ENCODE data around the gene ZNF566.

The ZNF566 gene

GRCh38 chr19:36436531-36436930 lies 52.8 kb downstream of the ZNF566 start:
- no peak for DNase-seq

DNA sequence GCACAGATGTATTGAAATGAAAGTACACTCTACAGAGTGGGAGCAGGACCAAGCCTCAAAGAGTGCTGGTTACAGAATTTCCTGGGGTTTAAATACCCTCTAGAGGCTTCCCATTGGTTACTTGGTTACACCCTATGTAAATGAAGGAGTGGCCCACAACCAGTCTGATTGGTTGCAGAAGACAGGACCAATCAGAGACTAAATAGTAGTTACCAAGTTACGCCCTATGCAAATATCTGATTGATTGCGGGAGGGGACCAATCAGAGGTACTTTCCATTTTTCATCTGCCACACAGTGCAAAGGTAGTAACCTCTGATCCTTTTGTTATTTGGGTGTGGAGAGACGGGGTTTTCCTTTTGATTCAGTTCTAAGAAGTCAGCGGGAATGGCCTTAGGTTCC lies 65.4 kb downstream of the ZNF566 start:
- DNase-seq = no peak

- DNase-seq = no peak
Observed at GRCh38 chr19:36421749-36422481, 67.4 kb downstream of the ZNF566 start.

- DNase-seq = no peak
Observed at GRCh38 chr19:36420961-36421748, 68.2 kb downstream of the ZNF566 start.

DNA sequence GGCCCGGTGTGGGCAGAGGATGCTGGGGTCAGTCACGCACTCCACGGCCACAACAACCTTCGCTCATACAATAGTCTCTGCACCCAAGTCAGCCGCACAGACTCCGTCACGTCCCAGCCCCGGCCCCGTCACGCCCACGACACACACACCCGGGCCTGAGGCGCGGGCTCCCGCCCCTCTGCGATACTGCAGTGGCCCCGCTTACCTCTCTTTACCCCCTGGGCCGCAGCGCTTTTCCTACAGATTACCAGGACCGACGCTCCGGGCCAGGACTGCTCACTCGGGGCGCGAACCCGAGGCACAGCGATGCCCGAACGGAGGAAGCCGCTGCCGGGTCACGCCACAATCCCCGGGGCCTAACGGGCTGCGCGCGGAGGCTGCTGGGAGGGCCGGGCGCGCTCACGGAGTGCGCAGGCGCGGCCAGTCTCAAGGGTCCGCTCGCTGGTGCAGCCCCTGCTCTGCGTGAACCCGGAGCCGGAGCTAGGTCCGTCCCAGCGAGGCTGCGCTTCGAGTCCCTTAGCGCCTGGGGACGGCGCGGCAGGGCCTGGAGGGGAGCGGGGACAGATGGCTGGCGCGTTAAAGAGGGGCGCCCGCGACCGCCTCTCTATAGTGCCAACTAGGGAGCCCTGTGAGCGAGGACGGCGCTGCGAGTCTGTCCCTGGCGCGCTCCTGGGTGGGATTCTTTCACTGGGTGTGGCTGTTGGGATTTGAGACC lies 70.9 kb downstream of the ZNF566 start, which contains the start of gene ZFP82:
TSS of gene ZFP82 (minus strand) at position 358 of the 715 bp plus-strand sequence. CDS start 8,855 bp downstream, outside the sequence.
- DNase-seq = peak; percentile 88 to 90 (median 89)

DNA sequence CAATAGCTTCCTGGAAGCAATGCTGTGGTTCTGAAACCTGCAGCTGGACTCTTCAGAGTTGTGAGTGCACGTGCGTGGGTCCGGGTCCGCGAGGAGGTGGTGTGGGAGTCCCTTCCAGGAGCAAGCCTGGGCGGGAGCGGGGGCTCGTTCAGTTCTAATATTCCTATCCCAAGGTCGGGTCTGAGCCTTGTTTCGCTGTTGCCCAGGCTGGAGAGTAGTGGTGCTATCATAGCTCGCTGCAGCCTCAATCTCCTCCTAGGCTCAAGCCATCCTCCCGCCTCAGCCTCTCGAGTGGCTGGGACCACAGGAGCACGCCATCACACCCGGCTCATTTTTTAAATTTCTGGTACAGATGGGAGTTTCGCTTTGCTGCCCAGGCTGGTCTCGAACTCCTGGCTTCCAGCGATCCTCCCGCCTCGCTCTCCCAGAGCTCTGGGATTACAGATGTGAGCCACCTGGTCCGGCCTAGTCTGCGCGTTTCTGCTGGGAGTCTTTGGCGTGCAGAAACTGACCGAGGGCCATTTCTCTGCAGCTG lies 71.5 kb downstream of the ZNF566 start:
- DNase-seq = no peak

DNA sequence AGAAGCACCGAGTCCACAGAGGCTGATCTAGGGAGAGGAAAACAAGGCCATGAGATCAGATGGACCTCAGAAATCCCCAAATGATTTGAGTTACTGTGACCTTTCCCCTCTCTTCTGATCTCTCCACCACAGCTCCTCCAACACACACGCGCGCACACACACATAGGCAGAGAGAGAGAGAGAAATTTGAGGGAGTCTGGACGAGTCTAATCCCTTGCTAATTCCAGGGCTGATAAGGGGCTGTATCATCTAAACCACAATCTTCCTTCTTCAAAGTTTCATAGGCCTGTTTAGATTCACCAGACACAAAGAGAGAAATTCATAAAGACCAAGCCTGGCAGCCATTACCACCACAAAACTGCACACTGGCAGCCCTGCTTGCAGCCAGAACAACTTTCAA lies 79.5 kb downstream of the ZNF566 start:
- no peak for DNase-seq

GRCh38 chr19:36408101-36408500 lies 81.3 kb downstream of the ZNF566 start:
- no peak for DNase-seq

DNA sequence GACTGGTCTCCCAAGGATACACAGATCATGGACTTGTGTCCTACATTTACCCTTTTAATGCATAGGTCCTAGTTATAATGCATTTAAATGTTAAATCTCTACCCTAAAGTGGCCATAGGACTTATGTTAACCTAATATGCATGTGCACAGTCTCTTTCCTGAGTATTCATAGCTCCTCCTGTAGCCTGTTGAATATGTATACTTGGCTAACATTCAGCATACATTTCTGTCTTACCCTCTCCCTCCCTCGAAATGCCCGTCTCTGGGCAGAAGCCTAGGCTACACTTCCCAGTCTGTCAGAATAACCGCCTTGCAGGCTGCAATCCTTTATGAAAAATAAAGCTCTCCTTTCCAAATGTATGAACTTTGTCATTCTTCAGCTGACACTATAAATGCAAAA lies 84.9 kb downstream of the ZNF566 start:
- DNase-seq = no peak

DNA sequence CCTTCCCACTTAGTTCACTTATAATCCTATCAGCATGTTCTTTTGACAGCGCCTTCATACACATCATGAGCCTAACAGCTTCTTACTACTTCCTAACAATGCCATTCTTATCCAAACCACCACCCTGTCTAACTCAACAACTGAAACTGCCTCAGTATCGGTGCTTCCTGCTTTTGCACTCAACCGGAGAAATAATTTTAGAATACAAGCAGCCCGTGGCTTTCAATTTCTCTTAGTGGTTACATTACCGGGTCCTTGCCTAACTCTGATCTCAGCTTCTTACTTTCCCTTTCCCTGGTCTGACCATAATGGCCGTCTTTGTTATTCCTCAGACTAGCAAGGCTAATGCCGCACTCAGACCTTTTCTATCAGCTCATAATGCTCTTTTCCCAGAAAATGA lies 87.9 kb downstream of the ZNF566 start:
- no peak for DNase-seq

DNA sequence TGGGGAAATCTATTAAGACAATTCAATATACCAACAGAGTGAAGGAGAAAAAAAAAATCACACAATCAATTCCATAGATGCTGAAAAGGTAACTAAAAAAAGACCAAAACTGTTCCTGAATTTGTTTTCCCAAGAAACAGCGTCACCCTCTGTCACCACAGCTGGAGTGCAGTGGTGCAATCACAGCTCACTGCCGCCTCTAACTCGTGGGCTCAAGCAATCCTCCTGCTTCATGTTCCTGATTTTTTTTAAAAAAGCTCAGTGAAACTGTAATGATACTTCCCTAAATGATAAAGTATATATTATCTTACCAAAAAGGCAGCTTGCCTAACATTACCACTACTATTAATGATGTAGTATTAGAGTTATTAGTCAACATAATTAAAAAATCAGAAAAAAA lies 90.8 kb downstream of the ZNF566 start:
- DNase-seq = no peak
